NT2/D1 (cell line): Measurements from ENCODE around the gene COL18A1.

Experiments
- SUZ12 ChIP-seq: IDR thresholded peaks from 2 replicates; pipeline ENCODE4 v1.6.1; 2011; ENCODE audit not compliant: insufficient read length, insufficient read depth; ENCODE audit errors: extremely low read depth
- YY1 ChIP-seq: IDR thresholded peaks from 2 replicates; pipeline ENCODE4 v1.6.1; 2011; ENCODE audit not compliant: insufficient read length, insufficient read depth
- ZNF274 ChIP-seq: IDR thresholded peaks from 2 replicates; pipeline ENCODE4 v1.6.1; 2011; ENCODE audit warnings: mild to moderate bottlenecking, low read depth, low read length

GRCh38 chr21:45509566-45510465 is 104.9 kb downstream of the COL18A1 start:
- TF ChIP-seq ZNF274 (no peak), YY1 (no peak), SUZ12 (no peak)
